Stomach (tissue), 9 donors: ENCODE data around the gene PRKCE. TPM values are rescaled to one million over a fixed set of nuclear protein-coding genes. Genes with fewer than 3 reads are reported as not detected.

ENCODE experiments used
- DNase-seq, 2 donors: peaks; one replicate each; pipeline versions ENCODE4 v3.0.0 to v3.0.0-alpha.2; 2013 to 2019
- H3K27ac ChIP-seq, 5 donors: fragments of 200-600 bp in 4 of 5; sonication (generic) in 4 of 5; one replicate each; pipeline ENCODE4 v1.5.1; 2013 to 2019; ENCODE audit warnings: mild to moderate bottlenecking in 1 of 5, moderate library complexity in 1 of 5
- H3K27me3 ChIP-seq, 3 donors: fragments of 200-600 bp; sonication (generic); one replicate each; pipeline ENCODE4 v1.5.1; 2017 to 2019; ENCODE audit warnings: mixed run types in 1 of 3
- H3K36me3 ChIP-seq, 4 donors: fragments of 200-600 bp; sonication (generic); 1 replicate in 3 of 4; 2 replicates in 1 of 4; pipeline ENCODE4 v1.5.1; 2016 to 2019
- H3K4me1 ChIP-seq, 4 donors: fragments of 200-600 bp; sonication (generic); one replicate each; pipeline ENCODE4 v1.5.1; 2016 to 2019
- H3K4me3 ChIP-seq, 4 donors: fragments of 200-600 bp; sonication (generic) in 3 of 4; one replicate each; pipeline ENCODE4 v1.5.1; 2016 to 2019; ENCODE audit warnings: mild to moderate bottlenecking in 1 of 4
- H3K9me3 ChIP-seq, 4 donors: fragments of 200-600 bp; sonication (generic); one replicate each; pipeline ENCODE4 v1.5.1; 2016 to 2019
- EP300 ChIP-seq: sonication (generic); formaldehyde crosslinking; IDR thresholded peaks from one replicate; pipeline ENCODE4 v1.6.1; 2017; ENCODE audit warnings: antibody characterized with exemption
- POLR2A ChIP-seq, 4 donors: fragments of 450-650 bp; IDR thresholded peaks; one replicate each; pipeline ENCODE4 v1.6.1; 2016; ENCODE audit warnings: antibody characterized with exemption in 4 of 4, control low read depth in 2 of 4, mild to moderate bottlenecking in 1 of 4, moderate library complexity in 1 of 4
- POLR2AphosphoS5 ChIP-seq, 3 donors: sonication (generic); formaldehyde crosslinking; IDR thresholded peaks; one replicate each; pipeline ENCODE4 v1.6.1; 2016; ENCODE audit warnings: antibody characterized with exemption in 3 of 3
- WGBS, 5 donors: extraction: QIAGEN DNeasy Blood & Tissue Kit in 3 of 5; methylation state at CpG; one replicate each; pipeline versions ENCODE4 v1.1.5 to v1.1.7; 2013 to 2018; 5-methylcytosine and 5-hydroxymethylcytosine counted together
- intact Hi-C: fragments of 100-400 bp; cut with DNase I; formaldehyde crosslinking; loops from one replicate; pipeline ENCODE4 v1.15.1; 2023; ENCODE audit warnings: low total_unique reads
- polyA plus RNA-seq, 3 donors: library from polyadenylated mRNA; stranded (reverse); fragments of 200-250 nt; gene quantifications; one replicate each; pipeline ENCODE4 v1.2.3, GENCODE V29; 2013
- total RNA-seq, 5 donors: library from RNA; depleted of rRNA; stranded (reverse); fragments of >200 nt; gene quantifications; one replicate each; pipeline versions ENCODE4 v1.1.0 to v1.2.3, GENCODE V29; 2014 to 2016
- TF ChIP-seq, protein P1 (sequence below), 7 experiments: fragments of 450-650 bp in 4 of 7; fragments of 200-600 bp in 3 of 7; sonication (generic) in 3 of 7; IDR thresholded peaks; one replicate each; pipeline ENCODE4 v1.5.1; 2016 to 2019; ENCODE audit warnings: antibody characterized with exemption in 7 of 7, control low read depth in 2 of 7, mild to moderate bottlenecking in 1 of 7
- donor health status: healthy with polysubstance abuse.
- donor health status: Bipolar disorder and iron deficiency.
- donor health status: healthy.

The PRKCE gene
- total and polyA plus RNA-seq, 8 donors, result 2.0 to 92.0 (median 10.0) TPM

DNA sequence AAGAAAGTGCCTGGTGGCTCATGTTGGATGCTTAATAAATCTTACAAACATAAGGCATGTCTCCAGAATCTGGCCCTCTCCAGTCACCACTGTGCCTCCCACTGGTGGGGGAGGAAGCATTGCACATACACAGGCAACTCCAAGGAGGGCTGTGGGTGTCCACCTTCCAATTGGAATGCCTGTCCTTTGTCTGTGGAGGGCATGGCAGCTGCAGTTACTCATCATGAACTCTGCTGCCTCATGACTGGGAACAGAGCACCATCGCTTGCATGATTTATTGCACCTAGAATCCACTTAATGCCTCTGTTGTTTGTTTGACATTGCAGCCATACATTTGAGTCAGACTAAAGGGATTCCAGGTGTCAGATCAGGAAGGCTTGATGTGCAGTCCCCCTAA is 278.9 kb downstream of the PRKCE start:
- H3K4me3 ChIP-seq, result no peak overlapping the region
- TF ChIP-seq POLR2A (IDR thresholded peaks at IDR 0.05) (no peak), POLR2AphosphoS5 (IDR thresholded peaks at IDR 0.05) (peak in 1 of 3 donors; percentile 66)
- TF ChIP-seq, protein P1, sequence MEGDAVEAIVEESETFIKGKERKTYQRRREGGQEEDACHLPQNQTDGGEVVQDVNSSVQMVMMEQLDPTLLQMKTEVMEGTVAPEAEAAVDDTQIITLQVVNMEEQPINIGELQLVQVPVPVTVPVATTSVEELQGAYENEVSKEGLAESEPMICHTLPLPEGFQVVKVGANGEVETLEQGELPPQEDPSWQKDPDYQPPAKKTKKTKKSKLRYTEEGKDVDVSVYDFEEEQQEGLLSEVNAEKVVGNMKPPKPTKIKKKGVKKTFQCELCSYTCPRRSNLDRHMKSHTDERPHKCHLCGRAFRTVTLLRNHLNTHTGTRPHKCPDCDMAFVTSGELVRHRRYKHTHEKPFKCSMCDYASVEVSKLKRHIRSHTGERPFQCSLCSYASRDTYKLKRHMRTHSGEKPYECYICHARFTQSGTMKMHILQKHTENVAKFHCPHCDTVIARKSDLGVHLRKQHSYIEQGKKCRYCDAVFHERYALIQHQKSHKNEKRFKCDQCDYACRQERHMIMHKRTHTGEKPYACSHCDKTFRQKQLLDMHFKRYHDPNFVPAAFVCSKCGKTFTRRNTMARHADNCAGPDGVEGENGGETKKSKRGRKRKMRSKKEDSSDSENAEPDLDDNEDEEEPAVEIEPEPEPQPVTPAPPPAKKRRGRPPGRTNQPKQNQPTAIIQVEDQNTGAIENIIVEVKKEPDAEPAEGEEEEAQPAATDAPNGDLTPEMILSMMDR (IDR thresholded peaks at IDR 0.05), result no peak
- H3K36me3 ChIP-seq, result no peaks in the 10 kb centered on the region
- H3K9me3 ChIP-seq, result no peaks in the 10 kb centered on the region
- intact Hi-C loops, result no loop called here
- no peak for DNase-seq
- H3K27ac ChIP-seq, result no peak overlapping the region
- H3K4me1 ChIP-seq, result peaks cover 0 to 19% (median 7%) of the 10 kb centered on the region in 4 donors
- 79 to 100% (median 85%) methylated on average over 1 of the region's 1 CpG for WGBS, 5 donors
- H3K27me3 ChIP-seq, result no peaks in the 10 kb centered on the region

DNA sequence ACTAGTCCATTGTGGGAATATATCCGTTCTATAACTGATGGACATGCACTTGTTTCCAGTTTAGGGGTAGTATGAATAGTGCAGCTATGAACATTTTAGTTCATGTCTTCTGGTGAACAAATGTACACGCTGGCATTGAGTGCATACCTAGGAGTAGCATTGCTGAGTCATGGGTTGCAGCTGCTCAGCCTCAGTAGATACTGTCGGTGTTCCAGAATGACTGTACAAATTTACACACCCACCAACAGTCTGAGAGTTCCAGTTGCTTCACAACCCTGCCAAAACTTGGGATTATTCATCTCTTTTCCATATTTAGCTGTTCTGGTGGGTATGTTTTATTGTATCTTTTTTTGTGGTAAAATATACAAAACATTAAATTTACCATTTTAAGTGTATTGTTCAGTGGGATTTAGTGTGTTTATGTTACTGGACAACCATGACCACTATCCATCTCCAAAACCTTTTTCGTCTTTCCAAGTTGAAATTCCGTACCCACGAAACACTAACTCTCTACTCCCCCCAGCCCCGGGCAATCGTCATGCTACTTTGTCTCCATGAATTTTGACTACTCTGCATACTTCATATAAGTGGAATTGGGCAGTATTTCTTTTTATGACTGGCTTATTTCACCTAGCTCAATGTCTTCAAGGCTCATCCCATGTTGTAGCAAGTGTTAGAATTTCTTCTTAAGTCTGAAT is 281.0 kb downstream of the PRKCE start:
- Histone ChIP-seq H3K27me3 (no peaks in the 10 kb centered on the region), H3K4me1 (peaks cover 0 to 24% (median 16%) of the 10 kb centered on the region in 4 donors), H3K36me3 (no peaks in the 10 kb centered on the region), H3K4me3 (no peak overlapping the region), H3K9me3 (no peaks in the 10 kb centered on the region), H3K27ac (no peak overlapping the region)
- intact Hi-C loops, result no loop called here
- no peak for DNase-seq
- TF ChIP-seq, protein P1 (IDR thresholded peaks at IDR 0.05), result no peak
- 82 to 92% (median 91%) methylated on average over 8 of the region's 8 CpGs for WGBS, 5 donors

GRCh38 chr2:45935791-45936622 is 284.5 kb downstream of the PRKCE start:
- intact Hi-C loops, result loop anchor here (5.0 kb wide), 1 partner anchor 294 kb away; no protein-coding TSS in a partner anchor
- Histone ChIP-seq H3K9me3 (no peaks in the 10 kb centered on the region), H3K36me3 (no peaks in the 10 kb centered on the region), H3K27ac (peak overlapping the region in 4 of 5 donors; percentile 24 to 83 (median 64)), H3K4me1 (peaks cover 12 to 45% (median 36%) of the 10 kb centered on the region in 4 donors), H3K4me3 (no peak overlapping the region), H3K27me3 (no peaks in the 10 kb centered on the region)
- peak; percentile 85 to 93 for DNase-seq
- TF ChIP-seq POLR2A (IDR thresholded peaks at IDR 0.05) (no peak), POLR2AphosphoS5 (IDR thresholded peaks at IDR 0.05) (peak; percentile 34 to 94 (median 65)), EP300 (no peak)
- TF ChIP-seq, protein P1 (IDR thresholded peaks at IDR 0.05), result peak in 5 of 7 experiments; percentile 53 to 89 (median 81)
- 35 to 44% (median 40%) methylated on average over 13 of the region's 13 CpGs for WGBS, 5 donors

GRCh38 chr2:45936623-45936979 is 285.1 kb downstream of the PRKCE start:
- Histone ChIP-seq H3K4me1 (peaks cover 12 to 50% (median 36%) of the 10 kb centered on the region in 4 donors), H3K9me3 (no peaks in the 10 kb centered on the region), H3K4me3 (no peak overlapping the region), H3K27ac (peak overlapping the region in 3 of 5 donors; percentile 24 to 83 (median 80)), H3K27me3 (no peaks in the 10 kb centered on the region), H3K36me3 (no peaks in the 10 kb centered on the region)
- WGBS, 5 donors, result 40 to 54% (median 44%) methylated on average over 5 of the region's 5 CpGs
- TF ChIP-seq EP300 (no peak), POLR2AphosphoS5 (IDR thresholded peaks at IDR 0.05) (no peak)
- TF ChIP-seq, protein P1 (IDR thresholded peaks at IDR 0.05), result peak in 1 of 7 experiments; percentile 22
- no peak for DNase-seq
- intact Hi-C loops, result loop anchor here (5.0 kb wide), 1 partner anchor 294 kb away; no protein-coding TSS in a partner anchor
